ENCODE data around the gene ANO10. TPM values are rescaled to one million over a fixed set of nuclear protein-coding genes. Genes with fewer than 3 reads are reported as not detected.
A peak's percentile ranks its signal among the peaks of the same experiment; 100 is the strongest.
"Not testable (repeated sequence)": the region's sequence is repeated elsewhere in the genome, so short reads cannot be mapped to it uniquely, and the experiment has no call there.

ANO10 gene
- polyA plus RNA-seq, 1 donor from 2014 or later: 11.1 TPM

DNA sequence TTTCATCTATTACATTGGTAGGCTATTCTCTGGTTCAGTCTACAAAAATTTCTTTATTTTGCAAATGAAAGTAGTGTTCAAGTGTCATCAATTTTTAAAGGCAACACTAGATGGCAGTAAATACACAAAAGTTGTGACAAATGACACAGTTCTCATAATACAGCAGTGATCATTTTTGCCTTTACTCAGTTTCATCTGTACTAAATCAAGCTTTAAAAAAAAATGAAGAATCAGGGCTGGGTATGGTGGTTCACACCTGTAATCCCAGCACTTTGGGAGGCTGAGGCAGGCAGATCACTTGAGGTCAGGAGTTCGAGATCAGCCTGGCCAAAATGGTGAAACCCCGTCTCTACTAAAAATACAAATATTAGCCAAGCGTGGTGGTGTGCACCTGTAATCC lies 77.5 kb downstream of the ANO10 start:
- H3K4me3 ChIP-seq (ENCODE audit: low read length); H3K9me3 ChIP-seq (ENCODE audit: low read length); H4K20me1 ChIP-seq (ENCODE audit: insufficient read depth); H3K27ac ChIP-seq (ENCODE audit: low read length); H3K4me2 ChIP-seq (ENCODE audit: low read length); H3K36me3 ChIP-seq (ENCODE audit: insufficient read depth, low read length); H3K9ac ChIP-seq (ENCODE audit: low read length); H2AFZ ChIP-seq (ENCODE audit: low read depth, low read length); H3K79me2 ChIP-seq (replicated peaks; ENCODE audit: insufficient read depth, low read length); H3K9me2 ChIP-seq (ENCODE audit: insufficient read depth, low read length); H3K27me3 ChIP-seq (ENCODE audit: insufficient read depth, low read depth, low read length); H3F3A ChIP-seq (ENCODE audit: insufficient read depth, low read length, poor library complexity, severe bottlenecking): not testable (repeated sequence)
- TF ChIP-seq, protein P1, sequence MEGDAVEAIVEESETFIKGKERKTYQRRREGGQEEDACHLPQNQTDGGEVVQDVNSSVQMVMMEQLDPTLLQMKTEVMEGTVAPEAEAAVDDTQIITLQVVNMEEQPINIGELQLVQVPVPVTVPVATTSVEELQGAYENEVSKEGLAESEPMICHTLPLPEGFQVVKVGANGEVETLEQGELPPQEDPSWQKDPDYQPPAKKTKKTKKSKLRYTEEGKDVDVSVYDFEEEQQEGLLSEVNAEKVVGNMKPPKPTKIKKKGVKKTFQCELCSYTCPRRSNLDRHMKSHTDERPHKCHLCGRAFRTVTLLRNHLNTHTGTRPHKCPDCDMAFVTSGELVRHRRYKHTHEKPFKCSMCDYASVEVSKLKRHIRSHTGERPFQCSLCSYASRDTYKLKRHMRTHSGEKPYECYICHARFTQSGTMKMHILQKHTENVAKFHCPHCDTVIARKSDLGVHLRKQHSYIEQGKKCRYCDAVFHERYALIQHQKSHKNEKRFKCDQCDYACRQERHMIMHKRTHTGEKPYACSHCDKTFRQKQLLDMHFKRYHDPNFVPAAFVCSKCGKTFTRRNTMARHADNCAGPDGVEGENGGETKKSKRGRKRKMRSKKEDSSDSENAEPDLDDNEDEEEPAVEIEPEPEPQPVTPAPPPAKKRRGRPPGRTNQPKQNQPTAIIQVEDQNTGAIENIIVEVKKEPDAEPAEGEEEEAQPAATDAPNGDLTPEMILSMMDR (IDR thresholded peaks at IDR 0.05; ENCODE audit: poor library complexity, severe bottlenecking): peak; percentile 84
- TF ChIP-seq SMC3 (conservative IDR thresholded peaks at IDR 0.05; ENCODE audit: poor library complexity) (peak; percentile 88), RAD21 (conservative IDR thresholded peaks at IDR 0.05) (peak; percentile 86)

DNA sequence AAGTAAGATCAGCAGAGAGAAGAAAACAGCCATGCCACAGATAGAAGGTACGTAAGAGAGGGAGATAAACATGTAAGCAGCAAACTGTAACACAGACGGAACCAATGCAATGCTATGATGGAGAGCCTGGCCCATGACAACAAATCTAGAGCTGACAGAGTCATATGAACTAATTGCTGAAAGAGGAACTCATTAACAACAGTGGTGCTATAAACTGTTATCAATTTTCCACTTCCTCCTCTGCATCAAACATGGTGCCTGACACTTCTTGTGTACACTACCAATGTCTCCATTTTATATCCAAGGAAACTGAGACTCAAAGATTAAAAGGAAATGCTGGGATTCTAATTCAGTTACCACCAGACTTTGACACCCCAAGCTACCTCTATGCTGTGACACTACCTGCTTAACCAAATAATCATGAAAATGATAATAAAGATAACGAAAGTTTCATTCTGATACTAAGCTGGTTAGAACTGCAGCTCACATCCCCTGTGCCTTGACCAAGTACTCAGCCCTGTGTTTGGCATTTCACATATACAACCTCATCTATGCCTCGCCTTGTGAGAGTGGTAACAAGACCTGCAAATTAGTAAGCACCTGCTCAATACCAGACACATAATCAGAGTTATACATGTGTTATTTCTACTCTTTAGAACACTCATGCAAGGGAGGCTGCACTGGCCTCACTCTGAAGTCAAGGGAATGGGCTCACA lies 79.3 kb downstream of the ANO10 start:
- H3K27me3 ChIP-seq (ENCODE audit: insufficient read depth, low read depth, low read length): no peaks in the 10 kb centered on the region
- TF ChIP-seq RAD21 (conservative IDR thresholded peaks at IDR 0.05) (no peak), EZH2 (IDR thresholded peaks at IDR 0.05; ENCODE audit: borderline replicate concordance, insufficient read depth, low read length, poor library complexity, severe bottlenecking) (no peak)
- no peaks in the 10 kb centered on the region for H3K9me3 ChIP-seq (ENCODE audit: low read length)
- H3K79me2 ChIP-seq (replicated peaks; ENCODE audit: insufficient read depth, low read length): no peaks in the 10 kb centered on the region
- H4K20me1 ChIP-seq (ENCODE audit: insufficient read depth): no peaks in the 10 kb centered on the region
- no peaks in the 10 kb centered on the region for H3F3A ChIP-seq (ENCODE audit: insufficient read depth, low read length, poor library complexity, severe bottlenecking)
- no peaks in the 10 kb centered on the region for H3K9me2 ChIP-seq (ENCODE audit: insufficient read depth, low read length)
- H3K4me3 ChIP-seq (ENCODE audit: low read length): no peak overlapping the region
- H3K9ac ChIP-seq (ENCODE audit: low read length): no peak overlapping the region
- H3K4me2 ChIP-seq (ENCODE audit: low read length): no peak overlapping the region
- no peak overlapping the region for H3K27ac ChIP-seq (ENCODE audit: low read length)
- H2AFZ ChIP-seq (ENCODE audit: low read depth, low read length): no peak overlapping the region
- no peaks in the 10 kb centered on the region for H3K36me3 ChIP-seq (ENCODE audit: insufficient read depth, low read length)

DNA sequence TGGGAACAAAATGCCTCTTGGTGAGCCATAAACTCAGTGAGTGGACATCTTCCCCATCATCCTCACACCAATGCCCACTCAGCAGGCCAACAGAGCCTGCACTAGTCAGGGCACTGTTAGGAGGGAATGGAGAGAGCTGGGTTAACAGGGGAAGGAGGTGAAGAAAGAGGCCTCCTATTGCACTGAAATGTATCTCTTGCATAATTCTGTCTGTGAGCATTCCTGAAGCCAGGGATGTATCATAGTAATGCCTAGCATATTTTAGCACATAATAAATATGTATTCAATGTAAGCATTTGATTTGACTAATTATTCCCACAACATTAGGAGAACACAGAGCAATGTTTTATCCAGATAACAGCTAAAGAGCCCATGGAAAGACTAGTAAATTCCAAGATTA lies 81.2 kb downstream of the ANO10 start:
- H3F3A ChIP-seq (ENCODE audit: insufficient read depth, low read length, poor library complexity, severe bottlenecking): no peaks in the 10 kb centered on the region
- H3K9me2 ChIP-seq (ENCODE audit: insufficient read depth, low read length): no peaks in the 10 kb centered on the region
- H3K4me2 ChIP-seq (ENCODE audit: low read length): no peak overlapping the region
- H3K9ac ChIP-seq (ENCODE audit: low read length): no peak overlapping the region
- TF ChIP-seq RAD21 (conservative IDR thresholded peaks at IDR 0.05) (no peak), MXI1 (conservative IDR thresholded peaks at IDR 0.05; ENCODE audit: poor library complexity, severe bottlenecking) (no peak), TAF1 (IDR thresholded peaks at IDR 0.05; ENCODE audit: low read depth) (no peak), EZH2 (IDR thresholded peaks at IDR 0.05; ENCODE audit: borderline replicate concordance, insufficient read depth, low read length, poor library complexity, severe bottlenecking) (no peak), EP300 (conservative IDR thresholded peaks at IDR 0.05; ENCODE audit: poor library complexity, severe bottlenecking) (no peak), POLR2AphosphoS5 (IDR thresholded peaks at IDR 0.05) (no peak), SMC3 (conservative IDR thresholded peaks at IDR 0.05; ENCODE audit: poor library complexity) (no peak)
- TF ChIP-seq, protein P2, sequence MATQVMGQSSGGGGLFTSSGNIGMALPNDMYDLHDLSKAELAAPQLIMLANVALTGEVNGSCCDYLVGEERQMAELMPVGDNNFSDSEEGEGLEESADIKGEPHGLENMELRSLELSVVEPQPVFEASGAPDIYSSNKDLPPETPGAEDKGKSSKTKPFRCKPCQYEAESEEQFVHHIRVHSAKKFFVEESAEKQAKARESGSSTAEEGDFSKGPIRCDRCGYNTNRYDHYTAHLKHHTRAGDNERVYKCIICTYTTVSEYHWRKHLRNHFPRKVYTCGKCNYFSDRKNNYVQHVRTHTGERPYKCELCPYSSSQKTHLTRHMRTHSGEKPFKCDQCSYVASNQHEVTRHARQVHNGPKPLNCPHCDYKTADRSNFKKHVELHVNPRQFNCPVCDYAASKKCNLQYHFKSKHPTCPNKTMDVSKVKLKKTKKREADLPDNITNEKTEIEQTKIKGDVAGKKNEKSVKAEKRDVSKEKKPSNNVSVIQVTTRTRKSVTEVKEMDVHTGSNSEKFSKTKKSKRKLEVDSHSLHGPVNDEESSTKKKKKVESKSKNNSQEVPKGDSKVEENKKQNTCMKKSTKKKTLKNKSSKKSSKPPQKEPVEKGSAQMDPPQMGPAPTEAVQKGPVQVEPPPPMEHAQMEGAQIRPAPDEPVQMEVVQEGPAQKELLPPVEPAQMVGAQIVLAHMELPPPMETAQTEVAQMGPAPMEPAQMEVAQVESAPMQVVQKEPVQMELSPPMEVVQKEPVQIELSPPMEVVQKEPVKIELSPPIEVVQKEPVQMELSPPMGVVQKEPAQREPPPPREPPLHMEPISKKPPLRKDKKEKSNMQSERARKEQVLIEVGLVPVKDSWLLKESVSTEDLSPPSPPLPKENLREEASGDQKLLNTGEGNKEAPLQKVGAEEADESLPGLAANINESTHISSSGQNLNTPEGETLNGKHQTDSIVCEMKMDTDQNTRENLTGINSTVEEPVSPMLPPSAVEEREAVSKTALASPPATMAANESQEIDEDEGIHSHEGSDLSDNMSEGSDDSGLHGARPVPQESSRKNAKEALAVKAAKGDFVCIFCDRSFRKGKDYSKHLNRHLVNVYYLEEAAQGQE (IDR thresholded peaks at IDR 0.05; ENCODE audit: borderline replicate concordance): no peak
- TF ChIP-seq, protein P1 (IDR thresholded peaks at IDR 0.05; ENCODE audit: poor library complexity, severe bottlenecking): no peak
- H3K79me2 ChIP-seq (replicated peaks; ENCODE audit: insufficient read depth, low read length): no peaks in the 10 kb centered on the region
- no peaks in the 10 kb centered on the region for H3K36me3 ChIP-seq (ENCODE audit: insufficient read depth, low read length)
- H3K27ac ChIP-seq (ENCODE audit: low read length): no peak overlapping the region
- no peaks in the 10 kb centered on the region for H3K9me3 ChIP-seq (ENCODE audit: low read length)
- no peak overlapping the region for H3K4me3 ChIP-seq (ENCODE audit: low read length)
- H3K27me3 ChIP-seq (ENCODE audit: insufficient read depth, low read depth, low read length): no peaks in the 10 kb centered on the region
- no peak overlapping the region for H2AFZ ChIP-seq (ENCODE audit: low read depth, low read length)
- H4K20me1 ChIP-seq (ENCODE audit: insufficient read depth): no peaks in the 10 kb centered on the region

All from neural cell (in vitro differentiated cells).